ENCODE measurements around the gene NQO1.
"Not testable (repeated sequence)": the region's sequence is repeated elsewhere in the genome, so short reads cannot be mapped to it uniquely, and the experiment has no call there.

Gene NQO1

DNA sequence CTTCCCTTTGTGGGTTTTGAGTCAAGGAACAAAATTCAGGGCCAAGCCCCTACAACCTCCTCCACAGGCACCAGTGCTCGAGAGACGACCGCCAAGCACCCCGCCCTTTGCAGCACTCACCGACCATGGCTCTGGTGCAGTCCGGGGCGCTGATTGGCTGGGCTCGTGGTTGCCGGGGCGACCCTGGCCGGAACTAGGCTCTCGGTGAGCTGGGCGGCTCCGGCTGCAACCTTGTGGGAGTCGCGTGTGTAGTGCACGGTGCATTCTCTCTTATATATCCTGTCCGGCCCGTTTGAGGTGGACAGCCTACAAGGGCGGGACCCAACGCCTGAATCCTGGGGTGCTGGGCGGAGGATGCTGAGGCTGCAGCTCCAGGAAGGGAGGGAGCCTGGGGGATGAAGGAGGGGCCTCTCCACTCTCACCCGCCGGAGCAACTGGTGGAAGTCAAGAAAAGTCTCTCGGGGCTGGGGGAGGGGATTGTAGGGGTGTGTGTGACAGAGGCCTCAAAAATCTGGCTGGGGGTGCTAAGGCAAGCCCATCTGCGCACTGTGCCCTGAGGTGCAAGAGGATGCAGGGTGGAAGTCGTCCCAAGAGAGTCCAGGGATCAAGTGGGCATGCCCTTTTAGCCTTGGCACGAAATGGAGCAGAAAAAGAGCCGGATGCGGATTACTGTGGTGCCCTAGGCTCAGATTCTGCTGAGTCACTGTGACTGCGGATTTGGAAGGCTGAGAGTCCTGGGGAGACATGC is at the start of gene NQO1:
Gene NQO1, minus strand, starts transcription at position 248 of the 748 bp plus-strand sequence. Its CDS starts 121 bp downstream, at position 127.
- DNase-seq (ENCODE audit: low read depth) = peak; percentile 99

DNA sequence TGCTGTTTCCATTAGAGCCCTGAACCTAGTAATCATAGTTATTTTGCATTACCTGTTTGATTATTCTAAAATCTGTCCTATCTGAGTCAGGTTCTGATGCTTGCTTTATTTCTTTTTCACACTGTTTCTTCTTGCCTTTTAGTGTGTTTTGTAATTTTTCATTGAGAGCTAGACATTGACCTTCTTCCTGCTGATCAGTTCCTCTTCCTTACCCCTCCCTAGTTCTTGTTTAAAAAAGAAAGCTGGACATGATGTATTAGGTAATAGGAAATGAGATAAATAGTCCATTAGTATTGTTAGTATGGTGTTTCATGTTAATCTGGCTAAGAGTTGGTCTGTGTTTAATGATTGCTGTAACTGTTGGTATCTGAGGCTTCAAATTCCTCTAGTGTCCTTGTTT is 49.2 kb upstream of the NQO1 start:
- DNase-seq (ENCODE audit: low read depth) = no peak

DNA sequence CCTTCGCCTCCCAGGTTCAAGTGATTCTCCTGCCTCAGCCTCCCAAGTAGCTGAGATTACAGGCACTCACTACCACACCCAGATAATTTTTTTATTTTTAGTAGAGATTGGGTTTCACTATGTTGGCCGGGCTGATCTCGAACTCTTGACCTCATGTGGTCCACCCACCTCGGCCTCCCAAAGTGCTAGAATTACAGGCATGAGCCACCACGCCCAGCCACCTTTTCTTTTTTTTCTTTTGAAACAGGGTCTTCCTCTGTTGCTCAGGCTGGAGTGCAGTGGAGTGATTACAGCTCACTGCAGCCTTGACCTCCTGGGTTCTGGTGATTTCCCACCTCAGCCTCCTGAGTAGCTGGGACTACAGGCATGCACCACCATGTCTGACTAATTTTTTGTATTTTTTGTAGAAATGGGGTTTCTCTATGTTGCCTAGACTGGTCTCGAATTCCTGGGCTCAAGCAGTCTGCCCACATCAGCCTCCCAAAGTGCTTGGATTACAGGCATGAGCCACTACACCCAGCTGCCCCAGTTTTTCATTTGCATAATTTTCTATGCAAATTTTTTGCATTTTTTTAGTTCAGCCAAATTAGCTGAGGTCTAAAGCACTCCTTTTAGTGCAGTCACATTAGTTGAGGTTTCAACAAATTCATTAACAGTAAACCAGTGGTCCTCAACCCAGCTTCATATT is 47.0 kb upstream of the NQO1 start:
- DNase-seq (ENCODE audit: low read depth) = no peak

DNA sequence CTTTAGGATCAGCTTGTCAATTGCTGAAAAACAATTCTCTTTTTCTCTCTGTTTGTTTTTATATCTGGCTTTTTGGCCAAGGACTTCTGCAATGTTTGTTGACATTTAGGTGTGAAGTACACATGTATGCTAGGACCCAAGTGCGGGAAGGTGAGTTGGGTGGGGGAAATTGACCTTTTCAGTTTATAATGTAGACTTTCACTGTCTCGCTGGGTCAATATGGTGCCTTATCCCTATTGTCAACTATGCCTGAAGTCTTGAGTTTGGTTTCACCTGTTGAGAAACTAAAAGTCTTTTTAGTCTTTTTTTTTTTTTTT is 45.2 kb upstream of the NQO1 start:
- DNase-seq (ENCODE audit: low read depth) = no peak

DNA sequence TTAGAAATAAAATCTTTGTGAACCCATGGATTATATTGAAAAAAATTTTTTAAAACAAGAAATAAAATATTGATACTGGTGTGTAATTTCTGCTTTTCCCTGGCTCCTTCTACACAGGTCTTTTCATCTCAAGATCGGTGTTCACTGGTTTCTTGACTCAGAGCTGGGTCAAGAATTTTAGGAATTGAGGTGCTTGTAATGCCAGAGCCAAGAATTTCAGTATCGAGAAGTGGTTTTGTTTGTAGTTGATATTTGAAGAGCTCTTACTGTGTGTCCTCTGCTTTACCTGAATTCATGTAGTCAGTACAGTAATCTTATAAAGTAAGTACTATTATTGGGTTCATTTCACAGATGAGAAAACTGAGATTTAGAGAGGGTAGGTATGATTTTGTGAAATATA is 43.0 kb upstream of the NQO1 start:
- no peak for DNase-seq (ENCODE audit: low read depth)

DNA sequence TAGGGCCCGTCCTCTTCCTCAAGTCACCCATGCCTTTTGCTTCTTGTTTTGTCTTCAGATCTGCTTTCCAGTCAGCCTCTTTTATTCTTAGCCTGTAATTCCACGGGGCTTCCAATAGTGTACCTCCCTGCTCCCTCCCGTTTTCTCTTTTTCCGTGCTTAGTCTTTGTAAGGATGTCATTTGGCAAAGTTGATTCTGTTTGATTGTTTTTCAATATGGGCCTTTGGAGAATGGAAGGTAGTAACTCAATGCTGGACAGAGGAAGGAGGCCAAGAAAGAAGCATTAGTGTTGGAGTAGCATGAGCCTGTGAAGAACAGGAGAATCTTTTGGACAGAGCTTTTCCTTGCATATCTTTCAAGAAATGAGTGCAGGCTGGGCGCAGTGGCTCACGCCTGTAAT is 42.3 kb upstream of the NQO1 start:
- no peak for DNase-seq (ENCODE audit: low read depth)

DNA sequence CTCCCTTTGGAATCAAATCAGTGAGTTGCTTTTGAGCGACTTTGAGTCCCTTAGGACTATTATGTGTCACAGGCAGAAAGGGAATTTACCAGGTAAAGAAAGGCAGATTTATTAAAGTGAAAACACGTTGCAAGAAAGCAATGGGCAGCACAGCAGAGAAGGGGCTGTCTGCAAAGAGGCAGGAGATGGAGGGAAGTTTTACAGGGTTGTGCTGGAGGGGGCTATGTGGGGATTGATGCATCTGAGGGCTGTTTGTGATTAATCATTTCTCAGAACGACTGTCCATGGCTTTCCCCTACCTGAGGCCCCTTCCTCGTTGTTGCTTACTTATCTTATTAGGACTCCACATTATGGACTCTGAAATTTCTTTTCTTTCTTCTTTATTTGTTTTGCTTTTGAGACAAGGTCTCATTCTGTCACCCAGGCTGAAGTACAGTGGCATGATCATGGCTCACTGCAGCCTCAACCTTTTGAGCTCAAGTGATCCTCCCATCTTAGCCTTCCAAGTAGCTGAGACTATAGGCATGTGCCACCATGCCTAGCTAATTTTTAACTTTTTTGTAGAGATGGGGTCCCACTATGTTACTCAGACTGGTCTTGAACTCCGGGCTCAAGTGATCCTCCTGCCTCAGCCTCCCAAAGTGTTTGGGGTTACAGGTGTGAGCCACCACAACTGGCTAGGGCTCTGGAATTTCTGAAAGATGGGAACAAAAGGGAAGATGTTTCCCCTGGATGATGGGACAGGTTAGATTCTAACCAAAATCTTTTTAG is 41.3 kb upstream of the NQO1 start:
- DNase-seq (ENCODE audit: low read depth) = no peak

DNA sequence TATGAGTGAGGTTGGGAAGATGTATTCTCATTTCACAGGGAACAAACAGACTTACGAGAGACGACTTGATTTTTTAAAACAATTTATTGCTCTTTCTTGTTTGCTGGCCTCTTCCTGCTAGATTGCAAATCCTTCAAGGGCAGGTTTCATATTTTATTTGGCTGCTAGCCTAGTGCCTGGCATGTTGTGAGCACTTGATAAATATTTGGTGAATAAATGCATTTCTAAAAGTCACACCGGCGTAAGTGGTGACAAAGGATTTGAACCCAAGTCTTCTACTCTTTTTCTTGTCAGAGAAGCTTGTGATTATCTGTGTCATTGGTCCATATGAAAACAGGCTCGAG is 37.2 kb upstream of the NQO1 start:
- no peak for DNase-seq (ENCODE audit: low read depth)

DNA sequence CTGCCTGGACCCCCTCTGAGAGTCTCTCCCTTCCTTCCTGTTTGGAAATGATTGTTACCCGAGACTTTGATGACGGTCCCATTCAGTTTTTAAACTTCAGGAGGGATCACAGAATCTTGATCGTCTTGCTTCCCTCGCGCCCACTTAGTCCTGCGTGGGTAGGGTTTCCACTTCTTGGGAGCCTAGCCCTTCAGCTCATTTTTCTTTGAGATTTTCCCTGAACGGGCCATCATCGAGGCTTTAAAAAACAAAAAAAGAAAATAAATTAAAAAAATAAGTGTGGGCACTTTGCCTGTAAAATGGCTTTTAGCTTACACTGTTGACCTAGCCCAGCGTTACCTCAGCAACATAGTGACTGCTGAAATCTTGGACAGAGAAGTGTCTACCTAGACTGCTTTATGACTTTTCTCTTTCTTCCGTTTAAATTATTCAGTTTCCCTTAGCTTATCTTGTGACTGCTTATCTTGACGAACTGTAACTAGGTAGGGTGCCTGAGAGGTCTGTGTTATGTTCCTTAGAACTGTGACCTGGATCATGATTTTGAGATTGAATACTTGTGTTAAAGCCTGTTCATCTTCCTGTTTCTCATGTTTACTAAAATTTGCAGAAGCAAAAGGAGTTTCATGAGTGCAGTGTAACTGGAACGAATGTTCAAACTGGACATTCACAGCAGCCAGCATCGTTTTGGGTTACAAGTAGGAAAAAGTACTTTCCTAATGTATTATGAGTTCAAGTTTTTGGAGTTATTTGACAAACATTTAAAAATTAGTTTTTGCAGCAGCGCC is 36.6 kb upstream of the NQO1 start:
- DNase-seq (ENCODE audit: low read depth) = no peak

DNA sequence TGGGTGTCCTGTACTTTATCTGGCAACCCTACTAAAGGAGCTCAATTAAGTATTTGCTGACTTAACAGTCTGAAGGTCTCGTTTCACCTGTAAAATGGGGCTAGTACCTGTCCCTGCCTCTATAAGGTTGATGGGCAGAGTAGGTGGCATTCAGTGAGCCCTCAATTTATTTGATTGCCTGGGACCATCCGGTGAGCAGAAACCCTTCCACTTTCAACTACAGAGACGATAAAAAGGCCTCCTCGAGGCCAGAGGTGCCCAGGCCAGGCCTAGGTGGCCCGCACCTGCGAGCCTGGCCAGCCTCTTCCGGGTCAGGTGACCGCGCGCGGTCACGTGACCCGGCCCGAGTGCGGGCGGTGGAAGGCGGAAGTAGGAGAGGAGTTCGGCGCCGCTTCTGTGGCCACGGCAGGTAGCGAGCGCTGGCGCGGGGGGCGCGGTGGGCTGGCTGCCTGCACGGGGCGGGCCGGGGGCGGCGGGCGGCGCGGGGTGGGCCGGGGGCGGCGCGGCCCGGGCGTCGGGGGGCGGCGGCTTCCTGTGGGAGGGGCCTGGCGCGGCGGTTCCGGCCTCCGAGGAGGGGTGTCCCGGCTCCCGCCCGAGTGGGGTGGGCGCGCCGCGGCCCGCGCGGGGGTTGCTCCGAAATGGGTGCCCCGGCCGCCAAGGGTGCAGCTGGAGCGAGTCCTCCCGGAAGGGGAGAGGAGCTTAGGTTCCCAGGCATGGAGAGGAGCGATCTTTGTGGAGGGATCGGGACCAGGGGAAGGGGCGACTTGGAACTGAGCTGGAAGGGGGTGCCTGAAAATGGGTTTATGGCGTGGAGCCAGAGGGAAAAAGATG is 35.8 kb upstream of the NQO1 start, which contains the start of gene WWP2:
Gene WWP2, plus strand, starts transcription at position 350 of the 831 bp plus-strand sequence. CDS start 24,679 bp downstream, outside the sequence.
- peak; percentile 35 for DNase-seq (ENCODE audit: low read depth)

DNA sequence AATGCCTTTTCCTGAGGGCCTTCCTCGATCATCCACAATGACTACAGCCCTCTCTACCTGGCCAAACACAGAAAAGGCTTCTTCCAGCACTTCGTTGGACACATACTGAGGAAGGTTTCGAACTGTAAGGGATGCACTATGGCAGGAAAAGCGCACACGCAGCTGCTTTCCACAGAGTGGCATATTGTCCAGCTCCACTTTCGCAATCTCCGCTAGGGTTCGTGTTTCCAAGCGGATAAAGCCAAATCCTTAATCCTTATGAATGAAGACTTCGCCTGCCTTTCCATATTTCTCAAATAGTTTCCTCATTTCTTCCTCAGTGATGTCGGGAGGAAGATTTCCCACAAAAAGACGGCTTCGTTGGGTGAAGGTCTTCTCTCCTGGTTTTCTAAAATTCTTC is 31.0 kb upstream of the NQO1 start:
- DNase-seq (ENCODE audit: low read depth) = not testable (repeated sequence)

DNA sequence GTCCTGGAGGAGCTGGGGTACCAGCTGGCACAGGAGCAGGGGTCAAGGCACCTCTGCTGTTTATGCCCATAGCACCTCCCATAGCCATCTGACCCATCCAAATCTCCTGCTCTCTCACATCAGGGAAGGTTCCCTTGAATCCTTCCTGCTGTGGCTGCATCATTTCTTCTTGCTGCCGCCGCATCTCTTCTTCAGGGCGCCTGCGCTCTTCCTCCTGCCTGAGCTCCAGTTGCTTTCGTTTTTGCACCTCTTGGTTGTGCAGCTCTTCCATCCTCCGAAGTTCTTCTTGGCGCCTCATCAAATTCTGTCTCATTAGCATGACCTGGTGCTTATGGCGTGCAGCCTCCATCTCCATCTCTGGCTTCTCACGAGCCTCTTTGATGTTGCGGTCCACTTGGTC is 30.3 kb upstream of the NQO1 start:
- DNase-seq (ENCODE audit: low read depth) = no peak

DNA sequence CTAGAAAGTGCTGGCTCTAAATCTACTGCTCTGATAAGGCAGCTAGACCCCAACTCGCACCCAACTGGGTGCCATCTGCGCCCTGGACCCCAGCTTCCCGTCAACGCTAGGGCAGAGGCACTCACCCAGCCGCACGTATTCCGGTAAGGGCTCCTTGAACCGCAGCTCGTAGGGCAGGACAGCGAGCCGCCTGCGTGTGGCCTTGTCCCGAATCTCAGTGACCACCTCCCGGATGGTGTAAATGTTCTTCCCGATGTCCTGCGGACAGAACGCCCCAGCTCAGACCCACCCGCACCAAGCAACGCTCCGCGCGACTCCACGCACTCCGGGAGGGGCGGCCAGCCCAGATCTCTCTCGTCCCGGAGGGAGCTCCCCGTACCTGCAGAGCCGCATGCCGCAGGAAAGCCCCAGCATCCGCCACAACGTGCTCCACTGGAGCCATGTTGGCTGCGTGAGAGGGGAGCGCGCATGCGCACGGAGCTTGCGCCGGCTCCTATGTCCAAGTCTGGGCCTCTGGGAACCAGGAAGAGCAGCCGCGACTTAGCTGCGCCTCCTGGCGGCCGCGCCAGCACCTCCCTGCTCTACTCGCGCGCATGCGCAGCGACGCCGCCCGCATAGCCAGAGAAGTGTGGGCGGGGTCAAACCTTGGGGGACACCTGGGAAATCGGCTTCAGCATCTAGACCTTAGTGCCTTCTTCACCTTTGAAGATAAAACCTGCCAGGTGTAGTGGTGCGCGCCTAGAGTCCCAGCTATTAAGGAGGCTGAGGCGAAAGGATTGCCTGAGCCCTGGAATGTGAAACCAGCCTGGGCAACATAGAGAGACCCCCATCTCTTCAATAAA is 28.3 kb upstream of the NQO1 start, which contains the start of gene NOB1:
Gene NOB1, minus strand, starts transcription at position 458 of the 842 bp plus-strand sequence. Its CDS starts 16 bp downstream, at position 442.
- DNase-seq (ENCODE audit: low read depth) = peak; percentile 92

DNA sequence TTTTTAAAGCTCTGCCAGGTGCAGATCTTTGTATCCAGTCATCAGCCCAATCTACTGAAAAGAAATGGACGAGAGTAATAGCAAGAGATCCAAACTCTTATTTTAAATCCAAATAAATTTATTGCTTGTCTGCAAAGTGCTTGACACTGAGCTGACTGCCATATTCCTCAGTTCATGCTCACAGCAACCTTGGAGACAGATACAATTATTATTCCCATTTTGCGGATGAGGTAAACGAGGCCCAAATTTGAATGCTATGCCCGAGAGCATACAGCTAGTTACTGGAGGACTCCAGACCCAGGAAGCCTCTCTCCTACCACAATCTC is 27.7 kb upstream of the NQO1 start:
- no peak for DNase-seq (ENCODE audit: low read depth)

DNA sequence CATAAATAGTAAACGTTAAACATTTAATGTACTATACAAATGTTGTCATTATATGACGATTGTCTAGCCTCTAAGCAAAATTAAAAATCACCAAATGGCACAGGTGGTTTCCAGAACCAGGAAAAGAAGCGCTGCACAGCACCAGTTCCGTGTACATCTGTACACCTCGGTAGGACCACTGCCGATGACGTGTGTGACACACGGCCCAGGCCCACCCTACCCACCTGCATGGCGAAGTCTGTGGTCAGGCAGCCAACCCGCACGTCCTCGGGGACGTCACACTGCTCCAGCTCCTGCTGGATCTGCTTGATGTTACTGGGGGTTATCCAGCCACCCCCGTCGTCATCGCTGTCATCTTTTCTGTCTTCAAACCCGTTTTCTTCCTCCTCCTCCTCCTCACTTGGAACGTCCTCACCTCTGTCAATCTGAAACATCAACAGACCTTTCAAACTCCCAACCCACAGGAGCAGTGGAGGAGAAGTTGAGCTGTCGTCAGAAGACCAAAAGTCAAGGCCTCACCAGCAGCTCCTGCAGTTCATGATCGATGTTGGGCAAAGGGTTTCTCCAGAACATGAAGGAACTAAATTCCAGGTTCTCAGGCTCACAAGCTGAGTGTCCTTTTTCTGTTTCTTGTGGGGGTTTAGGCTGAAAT is 22.5 kb upstream of the NQO1 start:
- DNase-seq (ENCODE audit: low read depth) = no peak

DNA sequence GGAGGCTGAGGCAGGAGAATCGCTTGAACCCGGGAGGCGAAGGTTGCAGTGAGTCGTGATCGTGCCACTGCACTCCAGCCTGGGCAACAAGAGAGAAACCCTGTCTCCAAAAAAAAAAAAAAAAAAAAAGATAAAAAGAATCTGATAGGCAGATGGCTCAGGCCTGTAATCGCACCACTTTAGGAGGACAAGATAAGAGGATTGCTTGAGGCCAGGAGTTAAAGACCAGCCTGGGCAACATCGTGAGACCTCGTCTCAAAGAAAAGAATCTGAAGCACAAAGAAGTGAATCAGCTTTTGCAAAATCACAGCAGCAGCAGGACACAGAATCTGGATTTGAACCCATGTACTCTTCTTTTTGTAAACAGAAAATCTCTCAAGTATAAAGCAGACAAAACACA is 20.8 kb upstream of the NQO1 start:
- no peak for DNase-seq (ENCODE audit: low read depth)

DNA sequence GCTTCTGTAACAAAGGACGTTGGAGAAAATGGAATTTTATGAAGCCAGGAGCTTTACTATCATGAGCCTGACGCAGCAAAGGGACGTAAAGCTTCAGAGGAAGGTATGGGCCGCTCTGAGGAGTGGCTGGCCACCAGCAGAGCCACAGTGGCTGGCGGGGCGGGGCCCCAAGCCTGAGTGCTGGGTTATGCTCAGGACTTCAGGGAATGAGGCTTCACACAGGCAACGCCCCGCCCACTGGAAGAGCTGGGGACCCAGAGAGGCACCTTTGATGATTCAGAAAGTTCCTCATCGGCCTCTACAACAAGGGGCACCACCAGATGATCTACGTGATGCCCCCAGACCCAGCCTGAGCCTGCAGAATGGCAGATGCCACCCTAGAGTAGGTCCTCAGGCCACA is 19.6 kb upstream of the NQO1 start:
- DNase-seq (ENCODE audit: low read depth) = no peak

DNA sequence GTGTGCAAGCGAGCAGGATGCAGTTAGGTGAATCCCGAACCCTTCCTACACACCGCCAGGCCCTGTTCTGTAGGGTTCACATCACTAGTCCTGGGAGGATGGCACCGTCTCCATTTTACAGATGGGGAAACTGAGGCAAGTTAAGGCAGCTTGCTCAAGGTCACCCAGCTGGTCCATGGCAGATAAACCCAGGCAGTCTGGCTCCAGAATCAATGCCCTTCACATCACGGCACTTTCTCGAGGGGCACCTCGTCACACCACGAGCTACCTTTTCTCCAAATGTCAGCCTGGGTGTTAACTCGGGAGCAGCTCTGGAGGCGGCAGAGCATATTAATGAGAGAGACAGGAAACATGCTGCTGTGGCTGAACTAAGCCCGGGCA is 18.9 kb upstream of the NQO1 start:
- DNase-seq (ENCODE audit: low read depth) = no peak

DNA sequence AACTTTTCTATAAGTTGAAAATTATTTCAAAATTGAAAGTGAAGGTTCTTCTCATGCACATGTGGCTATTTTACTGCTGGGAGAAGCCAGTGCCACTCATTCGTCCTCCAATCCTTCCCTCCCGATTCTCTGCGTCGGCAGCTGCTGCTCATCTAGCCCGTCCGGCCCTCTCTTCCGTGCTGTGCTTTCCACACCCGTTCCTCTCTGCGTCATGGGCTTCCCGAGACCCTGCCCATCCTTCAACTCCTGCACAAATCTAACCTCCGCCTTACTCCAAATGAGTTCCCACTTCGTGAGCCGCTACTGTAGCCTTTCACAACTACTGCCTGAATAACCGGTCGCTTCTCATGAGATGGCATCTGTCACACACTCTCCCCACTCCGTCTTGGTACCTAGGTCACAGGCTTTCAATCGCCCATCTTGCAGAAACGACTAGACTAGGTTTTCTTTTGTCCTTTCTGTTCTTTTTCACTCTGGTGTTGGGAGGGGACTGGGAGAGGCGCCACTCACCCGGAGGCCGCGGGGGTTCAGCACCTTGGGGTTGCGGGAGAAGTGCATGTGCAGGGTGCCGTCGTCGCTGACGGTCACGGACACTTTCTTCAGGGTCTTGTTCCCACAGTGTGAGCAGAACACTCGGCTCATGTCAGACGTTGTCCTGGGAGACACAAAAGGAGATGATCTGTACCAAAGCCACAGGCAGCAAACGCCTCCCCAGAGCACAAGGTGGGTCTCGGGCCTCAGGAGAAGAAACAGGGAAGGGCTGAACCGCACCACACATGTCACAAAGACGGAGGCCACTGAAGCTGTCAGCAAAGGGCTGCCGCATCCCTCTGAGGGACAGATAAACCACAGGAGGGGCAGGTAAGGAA is 18.2 kb upstream of the NQO1 start:
- DNase-seq (ENCODE audit: low read depth) = no peak
